ENCODE results near the gene TMEM250. TPM values are rescaled to one million over a fixed set of nuclear protein-coding genes. Genes with fewer than 3 reads are reported as not detected.

Gene TMEM250
- total and polyA plus RNA-seq, 9 of the 15 experiments (the other 6 are each of a cell fraction or from before 2014, with no cell fraction given) = 0.32 to 44.6 (median 12.2) TPM

GRCh38 chr9:136110082-136111061 lies 8.3 kb downstream of the TMEM250 start (continued):
- TF ChIP-seq FOXK2 (conservative IDR thresholded peaks at IDR 0.05 in 1 of 2, IDR thresholded peaks at IDR 0.05 in 1 of 2; ENCODE audit: low read depth in 2 of 2) = no peak
- TF ChIP-seq GATA2 (CRISPR knock-in tag; IDR thresholded peaks at IDR 0.05) = no peak
- TF ChIP-seq ZNF655 (CRISPR knock-in tag; IDR thresholded peaks at IDR 0.05) = no peak
- peak in 1 of 2 experiments; percentile 45; a peak in 3 of 4 replicates for TF ChIP-seq RAD21 (CRISPR knock-in tag; conservative IDR thresholded peaks at IDR 0.05 in 1 of 2, IDR thresholded peaks at IDR 0.05 in 1 of 2)
- no peak for TF ChIP-seq ID3 (CRISPR knock-in tag; IDR thresholded peaks at IDR 0.05)
- TF ChIP-seq ID3 (tag; IDR thresholded peaks at IDR 0.05) = peak; percentile 55; the same call in 1 of the 2 replicates
- TF ChIP-seq ZNF316 (IDR thresholded peaks at IDR 0.05) = peak; percentile 100
- TF ChIP-seq PRDM10 (IDR thresholded peaks at IDR 0.05; ENCODE audit: partially characterized antibody) = no peak
- TF ChIP-seq CLOCK (CRISPR knock-in tag; IDR thresholded peaks at IDR 0.05; ENCODE audit: borderline replicate concordance) = no peak
- TF ChIP-seq ZNF280B (CRISPR knock-in tag; IDR thresholded peaks at IDR 0.05) = no peak
- TF ChIP-seq TAF15 (IDR thresholded peaks at IDR 0.05; ENCODE audit: low read depth, low read length) = no peak
